ENCODE results near the gene ZNF689.

- TF ChIP-seq CTCF (IDR thresholded peaks at IDR 0.05) (no peak), POLR2AphosphoS5 (IDR thresholded peaks at IDR 0.05) (no peak), POLR2A (IDR thresholded peaks at IDR 0.05) (no peak)
Measured at GRCh38 chr16:30600215-30600614, 10.0 kb downstream of the ZNF689 start.
